HG03457 (cell line): Measurements from ENCODE around the gene RITA1.
A peak's percentile ranks its signal among the peaks of the same experiment; 100 is the strongest.
"Not testable (repeated sequence)": the region's sequence is repeated elsewhere in the genome, so short reads cannot be mapped to it uniquely, and the experiment has no call there.

Source experiments
- ATAC-seq: cut with Tn5 transposase; IDR thresholded peaks from one replicate; pipeline ENCODE4 v1.9.1; 2021; ENCODE audit warnings: moderate number of reproducible peaks; ENCODE audit not compliant: unreplicated experiment

RITA1 gene

DNA sequence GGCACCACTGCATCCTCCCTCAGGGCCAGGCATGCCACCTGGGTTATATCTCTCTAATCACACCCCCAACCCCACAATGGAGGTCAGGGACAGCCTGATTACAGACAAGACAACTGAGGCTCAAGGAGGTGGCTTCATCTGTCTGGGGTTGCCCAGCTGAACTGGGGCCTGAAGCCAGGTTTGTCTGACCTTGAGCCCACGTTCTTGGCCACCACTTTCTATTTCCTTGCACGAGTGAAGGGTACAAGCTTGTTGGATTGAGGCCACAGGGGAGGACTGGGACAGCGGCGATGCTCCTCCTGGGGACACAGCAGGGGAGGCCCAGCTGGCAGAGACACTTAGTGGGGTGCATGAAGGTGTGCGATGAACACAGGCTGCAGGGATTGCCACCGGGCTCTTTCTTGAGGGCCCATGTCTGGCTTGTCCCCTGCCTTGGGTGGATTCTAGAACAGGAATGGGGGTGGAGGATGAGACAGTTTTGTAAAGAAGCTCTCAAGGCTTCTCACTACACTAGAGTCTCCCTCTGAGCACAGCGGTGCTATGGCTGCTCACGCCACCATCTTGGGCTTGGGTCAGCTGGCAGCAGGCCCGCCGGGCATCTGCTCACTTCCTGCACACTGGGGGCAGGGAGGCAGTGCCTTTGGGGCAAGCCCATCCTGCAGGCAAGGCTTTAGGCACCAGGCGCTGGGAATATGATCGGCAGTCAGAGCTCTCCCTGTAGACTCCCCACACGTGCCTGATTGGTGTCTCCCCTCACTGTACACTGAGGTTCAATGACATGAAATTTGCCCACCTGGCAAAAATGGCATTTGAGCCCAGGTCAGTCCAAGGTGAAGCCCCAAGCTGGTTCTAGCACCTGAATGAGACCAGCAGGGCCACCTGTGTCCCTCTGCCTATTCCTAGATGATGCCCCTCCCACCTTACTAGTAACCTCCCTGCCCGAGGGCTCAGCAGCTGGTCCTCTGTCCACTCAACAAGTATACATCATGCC, 16.0 kb downstream of the RITA1 start:
- no peak for ATAC-seq

DNA sequence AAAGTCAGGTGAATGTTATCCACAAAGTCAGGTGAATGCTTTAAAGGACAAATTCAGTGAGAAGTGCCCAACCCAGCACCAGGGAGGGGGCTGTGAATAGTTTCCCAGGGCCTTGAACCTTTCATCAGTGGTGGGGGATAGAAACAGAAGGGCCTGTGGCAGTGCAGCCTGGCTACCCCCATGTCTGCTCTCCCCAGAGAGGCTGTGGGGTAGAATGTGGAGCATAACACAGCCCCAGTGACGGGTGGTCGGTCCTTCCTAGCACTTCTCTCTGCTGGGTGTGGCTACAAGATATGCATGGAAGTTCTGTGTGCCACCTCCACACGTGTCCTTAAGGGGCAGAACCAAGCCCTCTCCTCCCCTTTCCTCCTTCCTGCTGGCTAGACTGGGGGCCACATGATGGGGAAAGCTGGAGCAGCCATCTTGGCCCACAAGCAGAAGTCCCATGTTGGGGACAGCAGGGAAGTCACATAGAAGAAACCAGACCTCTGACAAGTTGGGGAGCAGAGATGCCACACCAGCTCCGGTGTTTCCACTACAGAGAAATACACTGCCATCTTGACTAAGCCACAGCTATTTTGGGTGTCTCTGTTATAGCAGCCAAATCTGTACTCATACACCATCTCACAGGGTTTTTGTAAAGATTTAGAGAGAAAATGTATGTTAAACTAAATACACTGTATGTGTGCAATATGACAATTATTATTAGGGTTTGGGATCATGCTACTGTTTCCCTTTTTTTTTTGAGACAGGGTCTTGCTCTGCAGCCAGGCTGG, 17.0 kb downstream of the RITA1 start:
- no peak for ATAC-seq

DNA sequence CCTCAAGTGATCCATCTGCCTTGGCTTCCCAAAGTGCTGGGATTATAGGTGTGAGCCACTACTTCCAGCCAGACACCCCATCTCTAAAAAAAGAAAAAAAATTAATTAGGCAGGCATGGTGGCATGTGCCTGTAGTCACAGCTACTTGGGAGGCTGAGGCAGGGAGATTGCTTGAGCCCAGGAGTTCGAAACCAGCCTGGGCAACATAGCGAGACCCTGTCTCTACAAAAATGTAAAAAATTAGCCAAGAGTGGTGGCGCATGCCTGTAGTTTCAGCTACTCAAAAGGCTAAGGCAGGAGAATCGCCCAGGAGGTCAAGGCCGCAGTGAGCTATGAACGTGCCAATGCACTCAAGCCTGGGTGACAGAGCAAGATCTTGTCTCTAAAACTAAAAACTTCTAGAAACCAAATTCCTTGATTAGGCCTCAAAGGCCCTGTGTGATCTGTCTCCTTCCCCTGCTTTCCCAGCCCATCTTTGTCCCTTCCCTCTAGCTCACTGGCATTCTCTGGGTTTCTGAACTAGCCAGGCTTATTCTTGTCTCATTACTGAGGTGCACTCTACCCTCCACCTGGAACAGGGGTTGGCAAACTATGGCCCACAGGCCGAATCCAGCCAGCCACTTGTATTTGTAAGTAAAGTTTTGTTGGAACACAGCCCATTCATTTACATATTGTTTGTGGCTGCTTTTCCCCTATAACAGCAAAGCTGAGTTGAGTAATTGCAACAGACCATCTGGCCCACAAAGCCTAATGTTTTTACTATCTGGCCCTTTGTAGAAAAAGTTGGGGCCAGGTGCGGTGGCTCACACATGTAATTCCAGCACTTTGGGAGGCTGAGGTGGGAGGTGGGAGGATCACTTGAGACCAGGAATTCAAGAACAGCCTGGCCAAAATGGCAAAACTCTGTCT, 18.6 kb downstream of the RITA1 start:
- no peak for ATAC-seq

DNA sequence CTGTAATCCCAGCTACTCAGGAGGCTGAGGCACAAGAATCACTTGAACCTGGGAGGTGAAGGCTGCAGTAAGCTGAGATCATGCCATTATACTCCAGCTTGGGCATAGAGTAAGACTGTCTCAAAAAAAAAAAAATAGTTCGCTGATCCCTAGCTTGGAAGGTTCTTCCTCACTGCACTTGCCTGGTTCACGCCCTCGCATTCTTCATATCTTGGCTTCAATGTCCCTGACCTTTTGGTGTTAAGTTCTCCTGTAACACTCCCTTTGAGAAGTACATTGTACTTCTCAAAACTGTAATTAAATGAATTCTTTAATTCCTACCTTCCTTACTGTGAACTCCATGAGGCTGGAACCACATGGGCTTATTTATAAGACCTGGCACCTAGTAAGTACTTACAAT, 19.3 kb downstream of the RITA1 start:
- no peak for ATAC-seq

DNA sequence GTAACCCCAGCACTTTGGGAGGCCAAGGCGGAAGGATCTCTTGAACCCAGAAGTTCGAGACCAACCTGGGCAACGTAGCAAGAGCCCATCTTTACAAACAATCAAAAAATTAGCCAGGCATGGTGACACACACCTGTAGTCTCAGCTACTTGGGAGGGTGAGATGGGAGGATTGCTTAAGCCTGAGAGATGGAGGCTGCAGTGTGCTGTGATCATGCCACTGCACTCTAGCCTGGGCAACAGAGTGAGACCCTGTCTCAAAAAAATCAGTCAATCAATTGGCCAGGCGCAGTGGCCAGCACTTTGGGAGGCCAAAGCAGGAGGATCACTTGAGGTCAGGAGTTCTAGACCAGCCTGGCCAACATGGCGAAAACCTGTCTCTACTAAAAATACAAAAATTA, 21.3 kb downstream of the RITA1 start:
- not testable (repeated sequence) for ATAC-seq

DNA sequence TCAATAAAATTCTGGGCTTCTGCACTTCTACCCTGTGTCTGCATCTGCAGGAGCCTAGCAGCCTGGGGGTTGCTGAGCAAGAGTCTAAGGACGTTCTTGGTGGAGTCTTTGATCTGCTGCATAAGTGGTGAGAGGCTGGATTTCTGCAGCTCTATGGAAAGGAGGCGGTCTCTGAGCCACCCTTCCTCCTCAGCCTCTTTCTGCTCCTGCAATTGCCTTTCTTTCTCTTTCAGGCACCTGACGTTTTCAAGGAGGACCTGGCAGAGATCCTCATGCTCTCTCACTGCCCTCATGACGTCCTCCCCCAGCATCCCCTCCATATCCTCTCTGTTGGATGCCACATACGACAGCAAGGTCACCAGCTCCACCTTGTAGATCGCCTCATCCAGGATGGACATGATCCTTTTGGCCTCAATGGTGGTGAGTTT, 22.1 kb downstream of the RITA1 start:
- peak; percentile 1 for ATAC-seq

DNA sequence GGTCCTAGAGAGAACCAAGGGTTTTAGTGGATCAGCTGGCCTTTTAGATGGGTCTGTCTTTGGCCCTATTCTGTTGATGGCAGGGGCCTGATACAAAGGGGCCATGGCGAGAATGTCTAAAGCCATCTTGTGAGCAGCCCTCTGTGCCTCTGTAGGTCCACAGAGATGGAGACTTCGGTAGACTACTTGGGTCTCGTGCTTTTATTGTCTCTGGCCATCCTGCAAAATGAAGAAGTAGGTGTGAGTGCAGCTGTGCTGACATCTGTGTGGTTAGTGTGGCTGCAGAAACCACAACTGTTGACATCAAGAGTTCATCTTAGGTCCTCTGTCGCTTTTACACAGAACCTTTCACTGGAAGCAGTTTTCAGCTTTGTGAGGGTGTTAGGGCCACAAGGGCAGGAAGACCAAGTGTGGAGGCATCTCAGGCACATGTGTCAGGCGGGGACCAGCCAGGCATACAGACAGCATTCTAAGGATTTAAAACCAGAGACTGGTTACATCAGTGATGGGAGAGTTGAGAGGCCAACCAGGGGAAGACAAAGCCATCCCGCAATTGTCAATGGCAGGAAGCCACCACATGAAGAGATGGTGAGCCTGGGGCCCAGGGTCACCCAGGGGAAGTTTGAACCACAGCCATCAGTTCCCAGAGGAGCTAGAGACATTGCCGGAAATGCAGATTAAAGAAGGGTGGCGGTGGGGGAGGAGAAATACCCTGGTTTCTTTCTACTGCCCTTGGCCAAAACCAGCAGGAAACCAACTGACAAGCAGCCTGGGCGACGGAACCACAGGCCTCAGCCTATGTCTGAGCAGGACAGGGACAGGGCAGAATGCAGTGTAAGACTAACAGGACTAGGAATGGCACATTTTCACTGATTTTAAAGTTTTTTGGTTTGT, 22.8 kb downstream of the RITA1 start:
- ATAC-seq: peak; percentile 75

DNA sequence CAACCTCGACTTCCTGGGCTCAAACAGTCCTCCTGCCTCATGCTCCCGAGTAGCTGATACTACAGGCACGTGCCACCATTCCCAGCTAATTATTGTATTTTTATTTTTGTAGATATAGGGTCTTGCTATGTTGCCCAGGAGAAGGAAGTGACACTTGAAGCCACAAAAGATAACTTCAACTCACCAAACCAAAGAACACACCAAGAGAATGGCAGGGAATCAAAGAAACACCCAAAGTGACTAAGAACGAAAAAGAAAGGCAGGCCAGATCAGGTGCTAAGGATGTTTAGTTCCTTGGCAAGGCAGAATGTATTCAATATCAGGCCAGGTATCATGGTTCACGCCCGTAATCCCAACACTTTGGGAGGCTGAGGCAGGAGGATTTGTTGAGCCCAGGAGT, 25.6 kb downstream of the RITA1 start:
- no peak for ATAC-seq

DNA sequence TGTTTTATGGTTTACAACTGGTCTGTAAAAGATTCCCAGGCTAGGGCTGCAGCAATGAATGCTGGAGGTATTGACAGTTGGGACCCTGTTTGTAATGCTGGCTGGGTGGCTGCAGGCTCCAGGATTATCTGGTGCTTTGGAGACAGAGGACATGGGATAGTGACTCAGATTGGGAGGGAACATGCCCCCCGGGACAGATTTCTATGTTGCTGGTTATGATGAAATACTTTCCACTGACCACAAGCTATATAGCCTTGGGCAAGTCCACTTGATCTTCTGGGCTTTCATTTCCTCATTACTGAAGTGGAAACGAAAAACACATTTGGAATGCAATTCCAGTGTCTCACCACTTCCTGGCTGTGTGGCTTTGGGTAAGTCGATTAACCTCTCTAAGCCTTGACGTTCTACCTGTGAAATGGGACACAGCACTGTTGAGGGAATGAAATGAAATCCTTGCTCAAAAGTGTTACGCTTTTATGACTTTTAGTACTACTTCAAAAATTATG, 29.4 kb downstream of the RITA1 start:
- ATAC-seq: peak; percentile 31

DNA sequence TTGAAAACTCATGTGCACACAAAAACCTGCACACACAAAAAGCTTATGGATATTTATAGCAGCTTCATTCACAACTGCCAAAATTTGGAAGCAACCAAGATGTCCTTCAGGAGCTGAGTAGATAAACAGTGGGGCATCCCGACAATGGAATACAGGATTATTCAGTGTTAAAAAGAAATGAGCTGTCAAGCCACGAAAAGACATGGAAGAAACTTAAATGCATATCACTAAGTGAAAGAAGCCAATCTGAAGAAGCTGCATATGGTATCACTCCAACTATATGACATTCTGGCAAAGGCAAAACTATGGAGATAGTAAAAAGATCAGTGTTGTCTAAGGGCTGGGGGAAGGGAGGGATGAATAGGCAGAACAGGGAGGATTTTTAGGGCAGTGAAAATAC, 30.5 kb downstream of the RITA1 start:
- ATAC-seq: no peak

DNA sequence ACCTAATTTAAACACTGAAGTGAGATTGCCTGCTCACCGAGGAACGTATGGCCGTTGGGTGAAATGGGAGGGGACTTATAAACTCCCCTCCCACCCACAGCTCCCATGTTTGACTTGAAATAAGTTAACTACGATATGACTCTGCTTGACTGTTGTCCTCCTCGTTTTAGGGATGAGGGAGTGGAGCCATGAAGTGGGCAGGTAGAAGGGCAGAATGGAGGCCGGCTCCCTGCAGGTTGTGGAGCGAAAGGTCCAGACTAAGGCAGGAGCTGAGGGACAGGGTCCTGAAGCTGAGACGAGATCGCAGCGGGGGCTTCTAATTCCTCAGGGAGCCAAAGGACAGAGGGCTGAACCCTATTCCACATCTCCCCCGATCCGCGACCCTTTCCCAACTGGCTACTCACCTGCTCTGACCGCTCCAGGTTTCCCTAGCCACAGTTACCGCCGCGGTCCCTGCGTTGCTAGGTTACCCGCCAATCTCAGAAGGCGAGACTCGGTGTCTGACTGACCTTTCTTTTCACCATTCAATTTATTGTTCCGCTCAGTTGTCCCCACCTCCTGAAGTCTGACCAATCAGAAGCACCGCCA, 35.2 kb downstream of the RITA1 start:
- ATAC-seq: no peak

DNA sequence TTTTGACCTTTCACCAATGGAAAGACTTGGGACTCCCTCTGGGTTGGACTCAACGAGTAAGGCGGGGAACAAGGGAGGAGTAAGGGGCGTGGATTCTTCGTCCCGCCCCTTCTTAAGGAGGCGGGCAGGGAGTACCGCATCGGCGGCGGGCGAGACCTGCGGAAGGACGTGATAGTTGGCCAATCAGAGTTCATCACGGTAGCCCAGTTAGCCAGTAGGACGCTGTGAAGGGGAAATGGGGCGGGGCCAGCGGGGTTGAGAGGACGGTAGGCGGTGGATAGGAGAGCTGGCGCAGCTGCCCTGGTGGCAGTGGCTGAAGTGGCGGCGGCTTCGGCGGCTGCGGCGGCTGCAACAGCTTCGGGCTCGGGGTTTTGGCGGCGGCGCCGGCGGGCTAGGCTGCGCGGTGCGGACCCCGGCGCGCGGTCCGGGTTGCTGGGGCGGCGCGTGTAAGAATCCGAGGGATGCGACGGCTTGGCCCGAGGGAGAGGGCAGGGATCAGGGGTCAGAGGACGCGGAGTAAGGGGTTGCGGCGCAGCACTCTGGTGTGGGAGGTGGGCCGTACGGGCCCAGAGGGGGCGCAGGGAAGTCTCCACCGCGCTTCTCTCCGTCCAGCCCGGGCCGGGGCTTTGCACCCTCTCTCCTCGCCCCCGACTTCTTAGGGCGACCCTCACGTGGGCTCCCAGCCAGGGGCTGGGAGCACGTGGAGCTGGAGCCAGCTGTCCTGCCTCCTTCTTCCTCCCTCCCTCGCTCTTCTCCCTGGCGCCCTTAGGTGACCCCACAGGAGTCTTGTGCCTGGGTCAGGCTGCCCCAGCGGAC, 35.9 kb downstream of the RITA1 start, which contains the start of gene TPCN1:
Gene TPCN1, plus strand, starts transcription at position 284 of the 816 bp plus-strand sequence. CDS start 5,389 bp downstream, outside the sequence.
- ATAC-seq: peak; percentile 89

DNA sequence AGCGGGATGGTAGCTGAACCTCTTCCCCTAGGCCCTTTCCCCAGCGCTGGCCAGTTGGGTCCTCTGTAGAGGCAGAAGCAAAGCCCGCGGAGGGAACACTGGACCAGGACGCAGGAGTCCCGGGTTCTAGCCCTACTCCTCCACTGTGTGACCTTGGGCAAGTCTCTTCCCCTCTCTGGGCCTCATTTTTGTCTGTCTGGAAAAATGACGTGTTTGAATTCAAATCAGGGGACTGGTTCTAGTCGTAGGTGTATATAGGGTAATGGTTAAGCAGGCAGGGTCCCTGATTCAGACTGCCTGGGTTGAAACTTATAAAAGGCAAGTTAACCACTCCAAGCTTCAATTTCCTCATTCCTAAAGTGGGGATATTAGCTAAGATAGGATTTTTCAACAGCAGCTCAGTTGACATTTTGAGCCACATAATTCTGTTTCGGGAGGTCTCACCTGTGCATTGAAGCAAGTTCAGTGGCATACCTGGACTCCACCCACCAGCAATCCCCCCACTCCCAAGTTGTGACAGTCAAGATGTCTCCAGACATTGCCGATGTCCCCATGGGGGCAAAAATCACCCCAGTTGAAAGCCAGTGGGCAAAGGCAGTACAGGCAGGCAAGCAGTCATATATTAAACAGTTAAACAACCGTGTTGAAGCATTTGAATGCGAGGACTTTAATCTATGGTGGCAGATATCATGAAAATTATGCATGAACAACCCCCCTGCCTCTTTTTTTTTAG, 36.6 kb downstream of the RITA1 start:
- ATAC-seq: no peak

DNA sequence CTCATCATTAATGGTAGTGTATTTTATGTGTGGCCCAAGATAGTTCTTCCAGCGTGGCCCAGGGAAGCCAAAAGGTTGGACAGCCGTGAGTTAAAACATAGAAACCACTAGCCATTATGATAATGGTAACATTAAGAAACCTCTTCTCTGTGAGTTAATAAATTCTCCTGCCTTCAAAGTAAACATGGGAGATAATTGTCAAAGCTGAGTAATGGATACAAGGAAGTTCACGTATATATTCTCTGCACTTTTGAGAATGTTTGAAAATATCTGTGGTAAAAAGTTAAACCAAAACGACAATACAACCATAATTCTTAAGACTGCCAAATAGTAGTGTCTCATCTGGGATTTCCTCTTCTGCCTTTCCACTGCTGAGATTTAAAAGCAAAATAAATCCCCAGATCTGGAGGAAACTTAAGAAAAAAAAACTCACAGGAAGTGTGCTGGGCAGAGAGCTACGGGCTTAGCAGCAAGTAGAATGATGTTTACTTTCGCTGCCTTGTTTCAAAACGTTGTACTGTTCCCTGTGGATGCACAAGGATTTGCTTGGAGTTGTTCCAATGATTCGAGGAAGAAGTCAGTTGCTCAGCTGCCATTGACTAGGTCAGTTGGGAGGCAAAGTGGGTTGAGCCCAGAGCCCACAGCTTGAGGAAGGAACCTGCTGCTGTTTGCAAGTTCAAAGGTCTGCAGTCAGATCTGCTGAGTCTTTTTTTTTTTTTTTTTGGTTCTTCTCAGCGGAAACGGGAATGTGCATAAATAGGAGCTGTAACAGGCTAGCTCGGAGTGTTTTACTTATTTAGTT, 37.4 kb downstream of the RITA1 start:
- no peak for ATAC-seq

DNA sequence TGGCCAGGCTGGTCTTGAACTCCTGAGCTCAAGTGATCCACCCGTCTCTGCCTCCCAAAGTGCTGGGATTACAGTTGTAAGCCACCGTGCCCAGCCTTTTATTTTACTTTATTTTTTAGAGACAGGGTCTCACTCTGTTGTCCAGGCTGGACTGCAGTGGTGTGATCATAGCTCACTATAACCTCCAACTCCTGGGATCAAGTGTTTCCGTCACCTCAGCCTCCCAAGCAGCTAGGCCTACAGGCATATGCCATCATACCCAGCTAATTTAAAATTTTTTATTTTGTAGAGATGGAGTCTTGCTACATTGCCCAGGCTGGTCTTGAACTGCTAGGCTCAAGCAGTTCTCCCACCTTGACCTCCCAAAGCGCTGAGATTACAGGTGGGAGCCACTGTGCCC, 39.4 kb downstream of the RITA1 start:
- ATAC-seq: no peak

DNA sequence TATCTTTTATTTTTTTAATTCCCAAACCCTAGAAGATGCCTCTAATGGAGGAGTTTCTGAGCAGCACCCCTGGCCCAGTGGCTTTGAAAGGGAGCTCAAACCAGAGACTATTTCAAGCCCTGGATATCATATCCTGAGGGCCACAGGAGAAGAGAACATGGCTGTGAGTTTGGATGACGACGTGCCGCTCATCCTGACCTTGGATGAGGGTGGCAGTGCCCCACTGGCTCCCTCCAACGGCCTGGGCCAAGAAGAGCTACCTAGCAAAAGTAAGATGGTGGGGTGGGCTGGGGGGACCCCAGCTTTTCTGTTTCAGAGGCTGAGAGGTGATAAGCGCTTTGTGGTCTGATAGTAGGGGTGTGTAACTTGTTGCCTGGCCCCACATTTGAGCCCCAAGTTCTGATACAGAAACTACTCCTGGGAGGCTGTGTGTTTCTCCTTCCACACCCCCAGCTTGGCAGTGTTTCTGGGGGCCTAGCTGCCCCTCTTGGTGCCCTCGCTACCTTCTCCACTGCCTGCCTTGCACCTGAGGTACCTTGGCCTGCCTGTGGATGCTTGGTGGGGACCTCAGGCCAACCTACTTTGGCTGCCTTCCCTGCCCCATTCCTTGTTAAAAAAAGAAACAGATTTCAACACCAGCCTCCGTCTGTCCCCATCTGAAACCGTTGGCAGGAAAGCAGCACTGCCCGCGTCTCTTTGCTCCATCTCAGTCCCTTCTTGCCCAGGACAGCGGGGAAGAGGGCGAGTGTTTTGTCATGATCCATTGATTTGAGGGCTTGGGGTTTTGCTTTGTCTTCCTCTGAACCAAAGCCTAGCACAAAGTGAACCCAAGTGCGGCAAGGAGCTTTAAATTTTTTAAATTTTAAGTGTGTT, 41.4 kb downstream of the RITA1 start:
- ATAC-seq: no peak
